ENCODE results near the gene FRAS1. TPM values are rescaled to one million over a fixed set of nuclear protein-coding genes. Genes with fewer than 3 reads are reported as not detected.

The FRAS1 gene
- total and polyA plus RNA-seq, 2 of the 8 experiments (the other 6 are each of a cell fraction or from before 2014, with no cell fraction given): 38.5 to 109 TPM

DNA sequence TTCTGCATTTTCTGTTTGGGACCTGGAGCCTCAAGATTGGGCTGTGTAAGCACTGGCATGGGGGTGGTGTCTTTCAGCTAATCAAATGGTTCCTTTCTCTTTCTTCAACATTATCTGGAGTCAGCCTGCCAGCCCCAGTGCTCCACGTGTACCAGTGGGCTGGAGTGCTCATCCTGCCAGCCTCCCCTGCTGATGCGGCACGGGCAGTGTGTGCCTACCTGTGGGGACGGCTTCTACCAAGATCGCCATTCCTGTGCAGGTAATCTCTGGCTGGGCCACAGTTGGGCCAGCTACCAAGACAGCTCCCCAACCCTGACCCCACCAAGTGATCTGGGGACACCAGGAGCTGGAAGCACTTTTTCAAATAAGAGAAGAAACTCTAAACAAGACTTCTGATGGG lies 229.2 kb downstream of the FRAS1 start:
- H3K56ac ChIP-seq (replicated peaks; ENCODE audit: insufficient read length, low read depth, low read length): no peak overlapping the region
- no peak overlapping the region for H3K18ac ChIP-seq (ENCODE audit: extremely low read depth, low read length)
- FAIRE-seq (no peak), DNase-seq (ENCODE audit: low read depth in 1 of 2, low spot score in 2 of 2) (no peak)
- no peak overlapping the region for H4K8ac ChIP-seq (ENCODE audit: extremely low read depth, insufficient read depth, low read length)
- no peaks in the 10 kb centered on the region for H3K79me2 ChIP-seq (ENCODE audit: control insufficient read depth in 1 of 2, insufficient read depth in 2 of 2, low read length in 2 of 2)
- no peak overlapping the region for H2AFZ ChIP-seq (ENCODE audit: low read length)
- POLR2A ChIA-PET (ENCODE audit: partially characterized antibody): no interaction called here
- H3K4me1 ChIP-seq (replicated peaks in 1 of 4; ENCODE audit: control insufficient read depth in 3 of 4, insufficient read depth in 4 of 4, low read length in 3 of 4): no peaks in the 10 kb centered on the region; a peak in 1 of 7 replicates
- no peak overlapping the region for H3K4me2 ChIP-seq (ENCODE audit: insufficient read depth in 1 of 2, low read depth in 2 of 2, low read length in 2 of 2)
- H4K20me1 ChIP-seq (replicated peaks in 1 of 2; ENCODE audit: control insufficient read depth in 1 of 2, insufficient read depth in 2 of 2, low read length in 2 of 2): no peaks in the 10 kb centered on the region
- H2BK5ac ChIP-seq (ENCODE audit: low read depth, low read length): no peak overlapping the region
- H3K4me3 ChIP-seq (ENCODE audit: extremely low read depth in 1 of 4, insufficient read depth in 2 of 4, low read depth in 3 of 4, low read length in 4 of 4): no peak overlapping the region
- H3K27ac ChIP-seq (ENCODE audit: low read depth, low read length): no peak overlapping the region
- H3K9me3 ChIP-seq (ENCODE audit: insufficient read depth in 2 of 2, low read depth in 1 of 2, low read length in 1 of 2): no peaks in the 10 kb centered on the region
- no peak overlapping the region for H3K23ac ChIP-seq (ENCODE audit: insufficient read length)
- no peak overlapping the region for H4K91ac ChIP-seq (replicated peaks; ENCODE audit: insufficient read length, low read length)
- 96% methylated on average over 5 of the region's 5 CpGs; no CpG with 5 or more reads in 1 of the 2 experiments for WGBS, 2 experiments (ENCODE audit: extremely low coverage in 1 of 2, insufficient coverage in 1 of 2, insufficient read length in 1 of 2, insufficient replicate concordance in 2 of 2, low coverage in 1 of 2, low lambda C conversion rate in 2 of 2, missing lambda C conversion rate in 1 of 2)
- no peak overlapping the region for H2AK5ac ChIP-seq (ENCODE audit: low read depth, low read length)
- no peak overlapping the region for H2BK20ac ChIP-seq (ENCODE audit: low read length)
- no peak overlapping the region for H3K14ac ChIP-seq (ENCODE audit: insufficient read length)
- H3K9ac ChIP-seq (replicated peaks in 1 of 4; ENCODE audit: extremely low read depth in 1 of 4, low read depth in 3 of 4, low read length in 3 of 4): no peak overlapping the region
- H2BK120ac ChIP-seq (replicated peaks; ENCODE audit: low read depth, low read length): no peak overlapping the region
- no peaks in the 10 kb centered on the region for H3K79me1 ChIP-seq (ENCODE audit: low read depth, low read length)
- H3K23me2 ChIP-seq (ENCODE audit: low read depth, low read length): no peaks in the 10 kb centered on the region
- peaks cover 12 to 60% (median 30%) of the 10 kb centered on the region in 4 experiments for H3K36me3 ChIP-seq (ENCODE audit: control insufficient read depth in 2 of 4, insufficient read depth in 4 of 4, low read length in 3 of 4)
- no peak overlapping the region for H2BK15ac ChIP-seq (ENCODE audit: low read length)
- CTCF ChIA-PET (ENCODE audit: partially characterized antibody): no interaction called here
- H3K27me3 ChIP-seq (replicated peaks in 1 of 4; ENCODE audit: control insufficient read depth in 3 of 4, extremely low read depth in 1 of 4, insufficient read depth in 3 of 4, low read length in 3 of 4): no peaks in the 10 kb centered on the region
- no peak overlapping the region for H4K5ac ChIP-seq (ENCODE audit: insufficient read length, low read depth, low read length)
- no peak overlapping the region for H2BK12ac ChIP-seq (ENCODE audit: low read depth, low read length)
- no peak overlapping the region for H3K4ac ChIP-seq (replicated peaks; ENCODE audit: insufficient read length, low read depth, low read length)
- TF ChIP-seq POLR2A (IDR thresholded peaks at IDR 0.05; ENCODE audit: control extremely low read depth in 1 of 2, low read depth in 2 of 2, low read length in 2 of 2): no peak
- TF ChIP-seq RNF2 (IDR thresholded peaks at IDR 0.05; ENCODE audit: borderline replicate concordance, low read depth, low read length, missing control alignments, poor library complexity, severe bottlenecking): no peak
- no peak for TF ChIP-seq GABPA (IDR thresholded peaks at IDR 0.05; ENCODE audit: borderline replicate concordance, insufficient read depth, low read length)
- TF ChIP-seq SIN3A (conservative IDR thresholded peaks at IDR 0.05 in 1 of 2, IDR thresholded peaks at IDR 0.05 in 1 of 2; ENCODE audit: low read depth in 1 of 2, low read length in 2 of 2): no peak
- no peak for TF ChIP-seq SRF (IDR thresholded peaks at IDR 0.05; ENCODE audit: low read depth, low read length)
- no peak for TF ChIP-seq KDM4A (IDR thresholded peaks at IDR 0.05; ENCODE audit: low read depth, low read length, severe bottlenecking)
- TF ChIP-seq CHD1 (IDR thresholded peaks at IDR 0.05; ENCODE audit: low read depth, low read length): no peak
- TF ChIP-seq, protein P1, sequence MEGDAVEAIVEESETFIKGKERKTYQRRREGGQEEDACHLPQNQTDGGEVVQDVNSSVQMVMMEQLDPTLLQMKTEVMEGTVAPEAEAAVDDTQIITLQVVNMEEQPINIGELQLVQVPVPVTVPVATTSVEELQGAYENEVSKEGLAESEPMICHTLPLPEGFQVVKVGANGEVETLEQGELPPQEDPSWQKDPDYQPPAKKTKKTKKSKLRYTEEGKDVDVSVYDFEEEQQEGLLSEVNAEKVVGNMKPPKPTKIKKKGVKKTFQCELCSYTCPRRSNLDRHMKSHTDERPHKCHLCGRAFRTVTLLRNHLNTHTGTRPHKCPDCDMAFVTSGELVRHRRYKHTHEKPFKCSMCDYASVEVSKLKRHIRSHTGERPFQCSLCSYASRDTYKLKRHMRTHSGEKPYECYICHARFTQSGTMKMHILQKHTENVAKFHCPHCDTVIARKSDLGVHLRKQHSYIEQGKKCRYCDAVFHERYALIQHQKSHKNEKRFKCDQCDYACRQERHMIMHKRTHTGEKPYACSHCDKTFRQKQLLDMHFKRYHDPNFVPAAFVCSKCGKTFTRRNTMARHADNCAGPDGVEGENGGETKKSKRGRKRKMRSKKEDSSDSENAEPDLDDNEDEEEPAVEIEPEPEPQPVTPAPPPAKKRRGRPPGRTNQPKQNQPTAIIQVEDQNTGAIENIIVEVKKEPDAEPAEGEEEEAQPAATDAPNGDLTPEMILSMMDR (IDR thresholded peaks at IDR 0.05; ENCODE audit: control extremely low read depth in 1 of 3, insufficient read depth in 1 of 3, low read depth in 1 of 3, low read length in 3 of 3): no peak
- no peak for TF ChIP-seq SAP30 (IDR thresholded peaks at IDR 0.05; ENCODE audit: insufficient read depth, insufficient replicate concordance, low read length)
- no peak for TF ChIP-seq RAD21 (IDR thresholded peaks at IDR 0.05 in 1 of 2, conservative IDR thresholded peaks at IDR 0.05 in 1 of 2; ENCODE audit: low read depth in 2 of 2, low read length in 2 of 2)
- no peak for TF ChIP-seq HDAC6 (IDR thresholded peaks at IDR 0.05; ENCODE audit: low read depth, low read length)

Data from H1 (cell line).